B cell (primary cell): ENCODE measurements around the gene RAB3IL1.

ENCODE experiments used
- EZH2 ChIP-seq: IDR thresholded peaks from 2 replicates; pipeline ENCODE4 v1.6.1; 2012; ENCODE audit warnings: borderline replicate concordance, low read depth, mild to moderate bottlenecking, moderate library complexity, low read length; ENCODE audit not compliant: insufficient read depth, poor library complexity, severe bottlenecking
- TF ChIP-seq, protein P1 (sequence below): fragments of 200-600 bp; IDR thresholded peaks from one replicate; pipeline ENCODE4 v1.8.0; 2022; ENCODE audit warnings: antibody characterized with exemption, mild to moderate bottlenecking

DNA sequence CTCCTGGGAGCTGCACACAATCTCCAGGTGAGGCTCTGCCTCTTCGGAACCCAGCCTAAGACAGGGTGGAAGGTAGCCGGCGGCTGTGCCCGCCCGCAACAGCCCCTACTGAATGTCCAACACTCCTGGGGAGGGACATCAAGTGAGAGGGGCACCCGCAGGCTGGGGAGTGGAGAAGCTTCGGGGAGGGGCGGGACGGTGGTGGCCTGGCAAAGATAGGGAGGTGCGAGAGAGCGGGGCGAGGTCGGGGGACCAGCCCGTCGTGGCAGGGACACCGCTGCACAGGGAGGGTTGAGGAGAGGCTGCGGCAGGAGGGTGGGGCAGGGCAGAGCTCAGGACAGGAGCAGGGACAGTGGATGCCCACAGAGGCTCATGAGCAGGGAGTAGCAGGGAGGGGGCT is 17.1 kb downstream of the RAB3IL1 start:
- TF ChIP-seq, protein P1, sequence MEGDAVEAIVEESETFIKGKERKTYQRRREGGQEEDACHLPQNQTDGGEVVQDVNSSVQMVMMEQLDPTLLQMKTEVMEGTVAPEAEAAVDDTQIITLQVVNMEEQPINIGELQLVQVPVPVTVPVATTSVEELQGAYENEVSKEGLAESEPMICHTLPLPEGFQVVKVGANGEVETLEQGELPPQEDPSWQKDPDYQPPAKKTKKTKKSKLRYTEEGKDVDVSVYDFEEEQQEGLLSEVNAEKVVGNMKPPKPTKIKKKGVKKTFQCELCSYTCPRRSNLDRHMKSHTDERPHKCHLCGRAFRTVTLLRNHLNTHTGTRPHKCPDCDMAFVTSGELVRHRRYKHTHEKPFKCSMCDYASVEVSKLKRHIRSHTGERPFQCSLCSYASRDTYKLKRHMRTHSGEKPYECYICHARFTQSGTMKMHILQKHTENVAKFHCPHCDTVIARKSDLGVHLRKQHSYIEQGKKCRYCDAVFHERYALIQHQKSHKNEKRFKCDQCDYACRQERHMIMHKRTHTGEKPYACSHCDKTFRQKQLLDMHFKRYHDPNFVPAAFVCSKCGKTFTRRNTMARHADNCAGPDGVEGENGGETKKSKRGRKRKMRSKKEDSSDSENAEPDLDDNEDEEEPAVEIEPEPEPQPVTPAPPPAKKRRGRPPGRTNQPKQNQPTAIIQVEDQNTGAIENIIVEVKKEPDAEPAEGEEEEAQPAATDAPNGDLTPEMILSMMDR: no peak
- TF ChIP-seq EZH2: no peak
